WTC11 (cell line): ENCODE data around the gene SLC27A5. TPM values are rescaled to one million over a fixed set of nuclear protein-coding genes. Genes with fewer than 3 reads are reported as not detected.

Experiments used
- ATAC-seq: fragments of 200-7000 bp; cut with Tn5 transposase; 2 replicates; pipeline ENCODE4 v1.10.0; 2021; ENCODE audit warnings: mild to moderate bottlenecking, moderate library complexity
- CTCF ChIA-PET: fragments of 300-600 bp; sonication (Branson Sonifier 250); formaldehyde crosslinking; loops from one replicate; lab custom pipeline; 2021; ENCODE audit warnings: antibody characterized with exemption; lab: Charles Lee
- POLR2A ChIA-PET: fragments of 350-600 bp; sonication (Branson Sonifier 250); formaldehyde crosslinking; loops from one replicate; lab custom pipeline; 2021; ENCODE audit warnings: antibody characterized with exemption; lab: Charles Lee
- DNase-seq: peaks from one replicate; pipeline ENCODE4 v3.0.0; 2021; ENCODE audit warnings: low spot score
- H3K27ac Mint-ChIP-seq: 2 replicates; pipeline ENCODE4 v1.8.0; 2021; ENCODE audit warnings: mixed read lengths
- H3K27me3 Mint-ChIP-seq: 2 replicates; pipeline ENCODE4 v1.8.0; 2021; ENCODE audit warnings: low read depth, mild to moderate bottlenecking, moderate library complexity, mixed read lengths
- H3K36me3 Mint-ChIP-seq: 2 replicates; pipeline ENCODE4 v1.8.0; 2021; ENCODE audit warnings: mixed read lengths
- H3K4me1 Mint-ChIP-seq: 2 replicates; pipeline ENCODE4 v1.8.0; 2022; ENCODE audit warnings: mixed read lengths
- H3K4me3 Mint-ChIP-seq: 2 replicates; pipeline ENCODE4 v1.8.0; 2021; ENCODE audit warnings: mild to moderate bottlenecking, moderate library complexity, mixed read lengths
- H3K9me3 Mint-ChIP-seq: 2 replicates; pipeline ENCODE4 v1.8.0; 2021; ENCODE audit warnings: mixed read lengths
- ATF1 ChIP-seq: sonication (generic); formaldehyde crosslinking; IDR thresholded peaks from 2 replicates; pipeline ENCODE4 v1.8.1; 2023; ENCODE audit warnings: mild to moderate bottlenecking, moderate library complexity, missing genetic modification reagents
- EMX1 ChIP-seq: fragments of 250-450 bp; sonication (Bioruptor Pico); IDR thresholded peaks from 2 replicates; pipeline ENCODE4 v1.8.0; 2021; ENCODE audit warnings: mild to moderate bottlenecking
- FOXK1 ChIP-seq: sonication (generic); formaldehyde crosslinking; IDR thresholded peaks from 2 replicates; pipeline ENCODE4 v1.8.0; 2022; ENCODE audit warnings: mild to moderate bottlenecking, moderate library complexity, missing genetic modification reagents
- GTF2I ChIP-seq: fragments of 250-450 bp; sonication (Bioruptor Pico); conservative IDR thresholded peaks from 2 replicates; pipeline ENCODE4 v1.4.0; 2021; ENCODE audit warnings: mild to moderate bottlenecking
- JUN ChIP-seq: sonication (generic); formaldehyde crosslinking; IDR thresholded peaks from 2 replicates; pipeline ENCODE4 v1.8.0; 2023; ENCODE audit warnings: mild to moderate bottlenecking, missing genetic modification reagents
- OVOL2 ChIP-seq: fragments of 250-450 bp; sonication (Bioruptor Pico); IDR thresholded peaks from 2 replicates; pipeline ENCODE4 v1.9.0; 2021; ENCODE audit warnings: mild to moderate bottlenecking, borderline replicate concordance
- PRRX2 ChIP-seq: fragments of 250-450 bp; sonication (Bioruptor Pico); IDR thresholded peaks from 2 replicates; pipeline ENCODE4 v1.8.0; 2021; ENCODE audit warnings: mild to moderate bottlenecking
- TCF7 ChIP-seq: sonication (generic); formaldehyde crosslinking; IDR thresholded peaks from 2 replicates; pipeline ENCODE4 v1.8.0; 2022; ENCODE audit warnings: mild to moderate bottlenecking, low read depth, missing genetic modification reagents, moderate library complexity
- TEAD1 ChIP-seq: sonication (generic); formaldehyde crosslinking; IDR thresholded peaks from 2 replicates; pipeline ENCODE4 v1.8.0; 2022; ENCODE audit warnings: mild to moderate bottlenecking, missing genetic modification reagents
- TP53 ChIP-seq: sonication (generic); formaldehyde crosslinking; IDR thresholded peaks from 2 replicates; pipeline ENCODE4 v1.8.1; 2023; ENCODE audit warnings: mild to moderate bottlenecking, missing genetic modification reagents
- ZNF121 ChIP-seq: sonication (generic); formaldehyde crosslinking; IDR thresholded peaks from 2 replicates; pipeline ENCODE4 v1.8.0; 2023; ENCODE audit warnings: missing genetic modification reagents
- ZNF138 ChIP-seq: sonication (generic); formaldehyde crosslinking; conservative IDR thresholded peaks from 2 replicates; pipeline ENCODE4 v1.8.1; 2022; ENCODE audit warnings: mild to moderate bottlenecking, moderate library complexity, missing genetic modification reagents
- ZNF219 ChIP-seq: sonication (generic); formaldehyde crosslinking; IDR thresholded peaks from 2 replicates; pipeline ENCODE4 v1.8.0; 2023; ENCODE audit warnings: missing genetic modification reagents, mild to moderate bottlenecking, borderline replicate concordance
- ZNF263 ChIP-seq: sonication (generic); formaldehyde crosslinking; IDR thresholded peaks from 2 replicates; pipeline ENCODE4 v1.8.1; 2022; ENCODE audit warnings: low read depth, mild to moderate bottlenecking, moderate library complexity, missing genetic modification reagents
- ZNF317 ChIP-seq: sonication (generic); formaldehyde crosslinking; IDR thresholded peaks from 2 replicates; pipeline ENCODE4 v1.8.1; 2023; ENCODE audit warnings: low read depth, mild to moderate bottlenecking, moderate library complexity, missing genetic modification reagents, borderline replicate concordance
- total RNA-seq: library from RNA; stranded (reverse); gene quantifications from 3 replicates; pipeline ENCODE4 v1.2.3, GENCODE V29; 2021
- TF ChIP-seq, protein P1 (sequence below): sonication (generic); formaldehyde crosslinking; IDR thresholded peaks from 2 replicates; pipeline ENCODE4 v1.8.0; 2022; ENCODE audit warnings: mild to moderate bottlenecking, missing genetic modification reagents
- TF ChIP-seq, protein P2 (sequence below): sonication (generic); formaldehyde crosslinking; IDR thresholded peaks from 2 replicates; pipeline ENCODE4 v1.8.1; 2023; ENCODE audit warnings: mild to moderate bottlenecking, missing genetic modification reagents, moderate library complexity
- TF ChIP-seq, protein P3 (sequence below): fragments of 250-450 bp; sonication (Bioruptor Pico); IDR thresholded peaks from 2 replicates; pipeline ENCODE4 v2.1.2; 2022; ENCODE audit warnings: mild to moderate bottlenecking, moderate library complexity
- TF ChIP-seq, protein P4 (sequence below): fragments of 200-600 bp; IDR thresholded peaks from 2 replicates; pipeline ENCODE4 v1.8.0; 2022; ENCODE audit warnings: antibody characterized with exemption
- TF ChIP-seq, protein P5 (sequence below): sonication (generic); formaldehyde crosslinking; IDR thresholded peaks from 2 replicates; pipeline ENCODE4 v1.8.0; 2022; ENCODE audit warnings: mild to moderate bottlenecking, missing genetic modification reagents

The SLC27A5 gene
- total RNA-seq, 1 experiment from 2014 or later = 21.9 TPM

DNA sequence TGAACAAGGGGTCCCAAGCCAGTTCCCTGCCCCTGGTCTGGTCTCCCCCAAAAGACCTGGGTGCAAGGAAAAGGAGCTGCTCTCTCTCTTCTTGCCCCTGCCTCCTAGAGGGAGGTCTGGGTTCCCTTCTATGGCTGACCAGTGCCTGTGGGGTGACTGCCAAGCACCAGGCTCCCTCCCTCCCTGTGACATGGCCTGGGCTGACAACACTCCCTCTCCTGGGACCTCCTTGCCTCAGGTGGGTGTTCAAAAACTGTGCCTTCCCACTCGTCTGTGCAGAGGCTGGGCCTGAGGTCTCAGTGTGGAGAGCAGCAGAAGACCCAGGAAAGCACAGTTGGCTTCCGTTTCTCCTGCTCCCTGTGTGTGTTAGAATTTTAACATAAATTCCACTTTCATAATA is 31.0 kb downstream of the SLC27A5 start:
- ChIA-PET CTCF (interaction anchor here (0.8 kb wide), 1 partner anchor 38 kb away, joined by 3 read pairs; the partner anchor contains the start of gene ZBTB45), POLR2A (no interaction called here)
- Mint-ChIP-seq H3K4me1 (peaks cover 5% of the 10 kb centered on the region), H3K36me3 (no peaks in the 10 kb centered on the region), H3K9me3 (no peaks in the 10 kb centered on the region), H3K27ac (no peak overlapping the region), H3K4me3 (no peak overlapping the region), H3K27me3 (no peaks in the 10 kb centered on the region; the same call in none of the 2 replicates)
- ATAC-seq (no peak), DNase-seq (no peak)
- no peak for TF ChIP-seq ZNF121 (CRISPR knock-in tag)
- TF ChIP-seq OVOL2 (CRISPR knock-in tag) = no peak
- TF ChIP-seq, protein P1, sequence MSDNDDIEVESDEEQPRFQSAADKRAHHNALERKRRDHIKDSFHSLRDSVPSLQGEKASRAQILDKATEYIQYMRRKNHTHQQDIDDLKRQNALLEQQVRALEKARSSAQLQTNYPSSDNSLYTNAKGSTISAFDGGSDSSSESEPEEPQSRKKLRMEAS = no peak
- TF ChIP-seq GTF2I (CRISPR knock-in tag) = no peak
- TF ChIP-seq JUN (CRISPR knock-in tag) = no peak
- TF ChIP-seq ZNF263 (CRISPR knock-in tag) = no peak
- TF ChIP-seq TP53 (CRISPR knock-in tag) = no peak

DNA sequence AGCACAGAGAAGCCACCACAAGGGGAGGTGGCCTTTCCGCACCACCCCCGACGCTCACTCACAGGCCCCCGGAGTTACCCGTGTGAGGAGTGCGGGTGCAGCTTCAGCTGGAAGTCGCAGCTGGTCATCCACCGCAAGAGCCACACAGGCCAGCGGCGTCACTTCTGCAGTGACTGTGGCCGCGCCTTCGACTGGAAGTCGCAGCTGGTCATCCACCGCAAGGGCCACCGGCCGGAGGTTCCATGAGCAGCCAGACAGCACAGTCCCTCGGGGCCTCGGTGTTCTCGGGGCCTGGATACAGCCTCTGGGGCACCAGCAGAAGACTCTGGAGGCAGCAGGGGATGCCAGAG is 31.3 kb downstream of the SLC27A5 start:
- Mint-ChIP-seq H3K36me3 (no peaks in the 10 kb centered on the region), H3K27ac (no peak overlapping the region), H3K4me1 (peaks cover 5% of the 10 kb centered on the region), H3K4me3 (no peak overlapping the region), H3K9me3 (no peaks in the 10 kb centered on the region), H3K27me3 (no peaks in the 10 kb centered on the region; the same call in none of the 2 replicates)
- DNase-seq (no peak), ATAC-seq (no peak)
- TF ChIP-seq PRRX2 (CRISPR knock-in tag) (no peak), TCF7 (no peak), ATF1 (CRISPR knock-in tag) (no peak), OVOL2 (CRISPR knock-in tag) (no peak), ZNF138 (CRISPR knock-in tag) (no peak), ZNF317 (CRISPR knock-in tag) (no peak), TEAD1 (CRISPR knock-in tag) (no peak), EMX1 (no peak), FOXK1 (CRISPR knock-in tag) (no peak), ZNF219 (CRISPR knock-in tag) (no peak)
- TF ChIP-seq, protein P2, sequence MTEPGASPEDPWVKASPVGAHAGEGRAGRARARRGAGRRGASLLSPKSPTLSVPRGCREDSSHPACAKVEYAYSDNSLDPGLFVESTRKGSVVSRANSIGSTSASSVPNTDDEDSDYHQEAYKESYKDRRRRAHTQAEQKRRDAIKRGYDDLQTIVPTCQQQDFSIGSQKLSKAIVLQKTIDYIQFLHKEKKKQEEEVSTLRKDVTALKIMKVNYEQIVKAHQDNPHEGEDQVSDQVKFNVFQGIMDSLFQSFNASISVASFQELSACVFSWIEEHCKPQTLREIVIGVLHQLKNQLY = no peak
- TF ChIP-seq, protein P3, sequence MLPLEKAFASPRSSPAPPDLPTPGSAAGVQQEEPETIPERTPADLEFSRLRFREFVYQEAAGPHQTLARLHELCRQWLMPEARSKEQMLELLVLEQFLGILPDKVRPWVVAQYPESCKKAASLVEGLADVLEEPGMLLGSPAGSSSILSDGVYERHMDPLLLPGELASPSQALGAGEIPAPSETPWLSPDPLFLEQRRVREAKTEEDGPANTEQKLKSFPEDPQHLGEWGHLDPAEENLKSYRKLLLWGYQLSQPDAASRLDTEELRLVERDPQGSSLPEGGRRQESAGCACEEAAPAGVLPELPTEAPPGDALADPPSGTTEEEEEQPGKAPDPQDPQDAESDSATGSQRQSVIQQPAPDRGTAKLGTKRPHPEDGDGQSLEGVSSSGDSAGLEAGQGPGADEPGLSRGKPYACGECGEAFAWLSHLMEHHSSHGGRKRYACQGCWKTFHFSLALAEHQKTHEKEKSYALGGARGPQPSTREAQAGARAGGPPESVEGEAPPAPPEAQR (CRISPR knock-in tag) = no peak
- TF ChIP-seq, protein P4, sequence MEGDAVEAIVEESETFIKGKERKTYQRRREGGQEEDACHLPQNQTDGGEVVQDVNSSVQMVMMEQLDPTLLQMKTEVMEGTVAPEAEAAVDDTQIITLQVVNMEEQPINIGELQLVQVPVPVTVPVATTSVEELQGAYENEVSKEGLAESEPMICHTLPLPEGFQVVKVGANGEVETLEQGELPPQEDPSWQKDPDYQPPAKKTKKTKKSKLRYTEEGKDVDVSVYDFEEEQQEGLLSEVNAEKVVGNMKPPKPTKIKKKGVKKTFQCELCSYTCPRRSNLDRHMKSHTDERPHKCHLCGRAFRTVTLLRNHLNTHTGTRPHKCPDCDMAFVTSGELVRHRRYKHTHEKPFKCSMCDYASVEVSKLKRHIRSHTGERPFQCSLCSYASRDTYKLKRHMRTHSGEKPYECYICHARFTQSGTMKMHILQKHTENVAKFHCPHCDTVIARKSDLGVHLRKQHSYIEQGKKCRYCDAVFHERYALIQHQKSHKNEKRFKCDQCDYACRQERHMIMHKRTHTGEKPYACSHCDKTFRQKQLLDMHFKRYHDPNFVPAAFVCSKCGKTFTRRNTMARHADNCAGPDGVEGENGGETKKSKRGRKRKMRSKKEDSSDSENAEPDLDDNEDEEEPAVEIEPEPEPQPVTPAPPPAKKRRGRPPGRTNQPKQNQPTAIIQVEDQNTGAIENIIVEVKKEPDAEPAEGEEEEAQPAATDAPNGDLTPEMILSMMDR = no peak
- TF ChIP-seq, protein P5, sequence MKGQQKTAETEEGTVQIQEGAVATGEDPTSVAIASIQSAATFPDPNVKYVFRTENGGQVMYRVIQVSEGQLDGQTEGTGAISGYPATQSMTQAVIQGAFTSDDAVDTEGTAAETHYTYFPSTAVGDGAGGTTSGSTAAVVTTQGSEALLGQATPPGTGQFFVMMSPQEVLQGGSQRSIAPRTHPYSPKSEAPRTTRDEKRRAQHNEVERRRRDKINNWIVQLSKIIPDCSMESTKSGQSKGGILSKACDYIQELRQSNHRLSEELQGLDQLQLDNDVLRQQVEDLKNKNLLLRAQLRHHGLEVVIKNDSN = no peak
- CTCF ChIA-PET = interaction anchor here (0.8 kb wide), 1 partner anchor 39 kb away, joined by 3 read pairs; the partner anchor contains the start of gene ZBTB45
- POLR2A ChIA-PET = no interaction called here
